Suprapubic skin (tissue), 4 donors: ENCODE measurements around the gene DPYSL5. TPM values are rescaled to one million over a fixed set of nuclear protein-coding genes. Genes with fewer than 3 reads are reported as not detected.

ENCODE experiments used
- DNase-seq, 2 donors: peaks; one replicate each; pipeline ENCODE4 v3.0.0-alpha.2; 2019; ENCODE audit warnings: low spot score in 2 of 2
- H3K27ac ChIP-seq: fragments of 200-600 bp; sonication (generic); one replicate; pipeline ENCODE4 v1.5.1; 2019
- H3K27me3 ChIP-seq: fragments of 200-600 bp; sonication (generic); one replicate; pipeline ENCODE4 v1.5.1; 2019
- H3K36me3 ChIP-seq: fragments of 200-600 bp; sonication (generic); one replicate; pipeline ENCODE4 v1.5.1; 2019
- H3K4me1 ChIP-seq: fragments of 200-600 bp; sonication (generic); one replicate; pipeline ENCODE4 v1.5.1; 2019
- H3K4me3 ChIP-seq: fragments of 200-600 bp; sonication (generic); one replicate; pipeline ENCODE4 v1.5.1; 2019; ENCODE audit warnings: mild to moderate bottlenecking
- H3K9me3 ChIP-seq: fragments of 200-600 bp; sonication (generic); one replicate; pipeline ENCODE4 v1.5.1; 2019
- EP300 ChIP-seq: sonication (generic); formaldehyde crosslinking; IDR thresholded peaks from one replicate; pipeline ENCODE4 v1.6.1; 2017; ENCODE audit warnings: antibody characterized with exemption
- POLR2A ChIP-seq, 2 donors: fragments of 450-650 bp; IDR thresholded peaks; one replicate each; pipeline ENCODE4 v1.6.1; 2017; ENCODE audit warnings: antibody characterized with exemption in 2 of 2, mild to moderate bottlenecking in 2 of 2, moderate library complexity in 2 of 2
- POLR2AphosphoS5 ChIP-seq, 3 donors: sonication (generic); formaldehyde crosslinking; IDR thresholded peaks; one replicate each; pipeline ENCODE4 v1.6.1; 2017; ENCODE audit warnings: antibody characterized with exemption in 3 of 3
- WGBS: methylation state at CpG from one replicate; pipeline ENCODE4 v1.1.5; 2018; 5-methylcytosine and 5-hydroxymethylcytosine counted together
- total RNA-seq, 4 donors: library from RNA; depleted of rRNA; stranded (reverse); fragments of >200 nt; gene quantifications; one replicate each; pipeline ENCODE4 v1.1.0, GENCODE V29; 2016
- TF ChIP-seq, protein P1 (sequence below), 2 donors: fragments of 200-600 bp in 1 of 2; fragments of 450-650 bp in 1 of 2; sonication (generic) in 1 of 2; IDR thresholded peaks; one replicate each; pipeline ENCODE4 v1.5.1; 2016 to 2019; ENCODE audit warnings: antibody characterized with exemption in 2 of 2, mild to moderate bottlenecking in 1 of 2, moderate library complexity in 1 of 2

The DPYSL5 gene
- total RNA-seq, 4 donors from 2014 or later, result not detected

DNA sequence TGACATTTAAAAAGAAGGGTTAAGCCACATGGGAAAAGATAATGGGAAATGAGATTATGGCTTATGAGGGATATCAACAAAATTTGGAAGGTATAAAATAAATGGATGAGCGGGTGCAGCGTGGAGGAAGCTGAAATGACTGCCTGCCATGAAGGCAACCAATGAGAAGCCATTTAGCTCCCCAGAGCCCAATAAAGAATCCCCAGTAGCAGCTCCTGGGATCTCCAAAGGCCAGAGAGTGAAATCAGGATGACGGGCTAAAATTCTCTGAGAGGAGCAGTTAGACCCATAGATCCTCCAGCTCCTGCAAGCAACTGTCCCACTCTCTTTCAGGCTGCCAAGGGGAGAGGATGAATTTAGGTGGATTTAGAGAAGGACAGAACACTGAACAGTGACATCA, 109.6 kb downstream of the DPYSL5 start:
- Histone ChIP-seq H3K4me3 (no peak overlapping the region), H3K9me3 (no peaks in the 10 kb centered on the region), H3K27ac (no peak overlapping the region), H3K27me3 (peaks cover 57% of the 10 kb centered on the region), H3K4me1 (no peaks in the 10 kb centered on the region), H3K36me3 (no peaks in the 10 kb centered on the region)
- TF ChIP-seq POLR2A (IDR thresholded peaks at IDR 0.05) (no peak), POLR2AphosphoS5 (IDR thresholded peaks at IDR 0.05) (no peak)
- TF ChIP-seq, protein P1, sequence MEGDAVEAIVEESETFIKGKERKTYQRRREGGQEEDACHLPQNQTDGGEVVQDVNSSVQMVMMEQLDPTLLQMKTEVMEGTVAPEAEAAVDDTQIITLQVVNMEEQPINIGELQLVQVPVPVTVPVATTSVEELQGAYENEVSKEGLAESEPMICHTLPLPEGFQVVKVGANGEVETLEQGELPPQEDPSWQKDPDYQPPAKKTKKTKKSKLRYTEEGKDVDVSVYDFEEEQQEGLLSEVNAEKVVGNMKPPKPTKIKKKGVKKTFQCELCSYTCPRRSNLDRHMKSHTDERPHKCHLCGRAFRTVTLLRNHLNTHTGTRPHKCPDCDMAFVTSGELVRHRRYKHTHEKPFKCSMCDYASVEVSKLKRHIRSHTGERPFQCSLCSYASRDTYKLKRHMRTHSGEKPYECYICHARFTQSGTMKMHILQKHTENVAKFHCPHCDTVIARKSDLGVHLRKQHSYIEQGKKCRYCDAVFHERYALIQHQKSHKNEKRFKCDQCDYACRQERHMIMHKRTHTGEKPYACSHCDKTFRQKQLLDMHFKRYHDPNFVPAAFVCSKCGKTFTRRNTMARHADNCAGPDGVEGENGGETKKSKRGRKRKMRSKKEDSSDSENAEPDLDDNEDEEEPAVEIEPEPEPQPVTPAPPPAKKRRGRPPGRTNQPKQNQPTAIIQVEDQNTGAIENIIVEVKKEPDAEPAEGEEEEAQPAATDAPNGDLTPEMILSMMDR (IDR thresholded peaks at IDR 0.05), result no peak
- 61% methylated on average over 3 of the region's 3 CpGs for WGBS
- no peak for DNase-seq

DNA sequence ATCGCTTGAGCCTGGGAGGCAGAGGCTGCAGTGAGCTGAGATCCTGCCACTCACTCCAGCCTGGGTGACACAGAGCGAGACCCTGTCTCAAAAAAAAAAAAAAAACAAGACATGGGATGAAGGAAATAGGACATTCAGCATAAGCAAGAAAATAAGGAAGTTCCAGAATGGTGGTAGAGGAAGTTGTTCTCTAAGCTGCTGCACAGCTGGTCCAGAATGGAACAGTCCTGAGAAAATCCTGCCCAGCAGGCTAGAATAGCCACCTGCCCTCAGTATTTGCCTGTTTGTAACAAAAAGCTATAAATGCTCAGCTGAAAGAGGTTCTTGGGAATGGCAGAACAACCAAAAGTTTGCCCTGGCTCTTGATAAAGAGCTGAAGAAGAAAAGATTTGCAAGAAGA, 111.4 kb downstream of the DPYSL5 start:
- TF ChIP-seq POLR2A (IDR thresholded peaks at IDR 0.05), result no peak
- no peak for TF ChIP-seq EP300
- DNase-seq, result no peak
- no peak overlapping the region for H3K4me3 ChIP-seq
- H3K36me3 ChIP-seq, result no peaks in the 10 kb centered on the region
- H3K27ac ChIP-seq, result no peak overlapping the region
- H3K9me3 ChIP-seq, result no peaks in the 10 kb centered on the region
- peaks cover 53% of the 10 kb centered on the region for H3K27me3 ChIP-seq
- no peaks in the 10 kb centered on the region for H3K4me1 ChIP-seq
- 87% methylated on average over 2 of the region's 2 CpGs for WGBS

DNA sequence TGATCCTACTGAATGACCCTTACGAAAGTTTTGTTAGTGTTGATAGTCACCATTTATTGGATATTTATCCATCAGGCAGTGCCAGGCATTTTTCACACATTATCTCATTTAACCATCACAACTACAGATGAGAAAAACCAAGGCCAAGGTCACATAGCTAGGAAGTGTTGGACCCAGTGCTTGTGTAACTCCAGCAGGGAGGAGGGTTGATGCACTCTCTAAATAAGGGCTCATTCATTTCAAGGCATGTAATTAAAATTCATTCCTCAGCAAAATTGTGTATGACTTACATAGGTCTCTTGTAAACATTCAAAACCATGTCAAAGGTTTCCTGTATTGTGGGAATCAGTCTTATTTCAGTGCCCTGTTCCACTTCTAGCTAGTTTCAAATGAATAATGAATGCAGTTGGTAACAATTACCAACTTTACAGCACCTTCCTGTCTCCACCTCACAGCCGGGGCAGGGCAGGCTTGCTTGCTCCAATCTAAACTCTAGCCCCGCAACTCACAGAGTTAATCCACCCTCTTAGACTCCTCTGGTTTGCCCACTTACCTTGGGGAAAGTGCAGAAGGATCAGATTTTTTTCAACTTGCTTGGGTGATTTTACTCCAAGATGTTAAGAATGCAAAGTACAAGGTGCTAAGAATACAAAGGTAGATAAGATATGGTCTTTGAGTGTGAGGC, 116.7 kb downstream of the DPYSL5 start:
- DNase-seq, result no peak
- H3K4me1 ChIP-seq, result peaks cover under 1% of the 10 kb centered on the region
- H3K4me3 ChIP-seq, result no peak overlapping the region
- no peaks in the 10 kb centered on the region for H3K9me3 ChIP-seq
- no peak overlapping the region for H3K27ac ChIP-seq
- H3K36me3 ChIP-seq, result no peaks in the 10 kb centered on the region
- TF ChIP-seq POLR2AphosphoS5 (IDR thresholded peaks at IDR 0.05), result no peak
- TF ChIP-seq EP300, result no peak
- no peak for TF ChIP-seq POLR2A (IDR thresholded peaks at IDR 0.05)
- TF ChIP-seq, protein P1 (IDR thresholded peaks at IDR 0.05), result no peak
- WGBS, result 81% methylated on average over 3 of the region's 3 CpGs
- H3K27me3 ChIP-seq, result peaks cover 11% of the 10 kb centered on the region

DNA sequence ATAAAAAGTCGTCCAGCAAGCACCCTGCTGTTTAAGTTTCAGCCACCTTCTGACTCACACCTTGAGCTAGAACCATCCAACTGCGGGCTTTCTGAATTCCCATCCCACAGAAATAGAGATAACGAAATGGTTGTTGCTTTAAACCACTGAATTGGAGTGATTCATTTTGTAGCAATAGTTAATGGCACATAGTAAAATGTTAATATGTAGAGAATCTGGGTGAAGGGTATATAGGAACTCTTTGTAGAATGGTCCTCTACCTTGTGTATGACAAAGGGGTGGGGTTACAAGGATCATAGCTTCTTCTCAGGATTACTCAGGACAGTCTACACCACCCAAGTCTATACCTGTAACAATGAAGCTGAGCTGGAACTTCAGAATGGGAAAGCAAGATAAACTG, 120.1 kb downstream of the DPYSL5 start:
- 79% methylated on average over 3 of the region's 3 CpGs for WGBS
- TF ChIP-seq POLR2A (IDR thresholded peaks at IDR 0.05), result no peak
- TF ChIP-seq, protein P1 (IDR thresholded peaks at IDR 0.05), result no peak
- no peak for TF ChIP-seq EP300
- TF ChIP-seq POLR2AphosphoS5 (IDR thresholded peaks at IDR 0.05), result no peak

DNA sequence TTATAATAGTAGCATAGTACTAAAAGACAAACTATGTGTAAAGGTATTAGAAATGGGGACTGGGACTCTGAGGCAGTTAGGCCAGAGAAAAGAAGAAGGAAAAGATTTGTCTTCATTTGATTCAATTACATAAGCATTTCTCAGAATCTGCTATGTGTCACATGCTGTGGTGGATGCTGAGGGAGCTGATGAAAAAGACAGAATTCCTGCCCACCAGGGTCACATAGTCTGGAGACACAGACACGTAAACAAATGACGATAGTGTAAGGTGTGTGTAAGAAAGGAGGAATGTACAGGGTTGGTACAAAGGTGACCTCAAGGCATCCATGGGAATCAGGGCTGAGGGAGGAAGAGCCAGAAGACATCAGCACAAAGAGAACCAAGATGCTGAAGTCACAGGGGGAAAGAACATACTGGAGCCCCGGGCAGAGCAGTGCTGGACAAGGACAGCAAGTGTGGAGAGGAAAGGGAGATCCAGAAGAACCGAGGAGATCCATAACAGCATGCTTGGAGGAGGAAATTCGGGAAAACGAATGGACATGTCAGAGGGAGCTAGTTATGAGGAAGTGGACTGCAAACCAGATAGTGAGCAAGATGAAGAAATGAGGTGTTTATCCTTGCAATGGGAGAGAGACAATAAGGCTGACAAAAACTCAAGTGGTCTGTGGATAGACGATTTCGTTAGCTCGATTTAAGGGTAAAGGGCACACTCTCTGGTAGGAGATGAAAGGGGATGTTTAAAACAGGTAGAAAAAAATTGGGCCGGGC, 121.3 kb downstream of the DPYSL5 start:
- peaks cover 32% of the 10 kb centered on the region for H3K4me1 ChIP-seq
- no peaks in the 10 kb centered on the region for H3K9me3 ChIP-seq
- no peak for DNase-seq
- WGBS, result 77% methylated on average over 10 of the region's 10 CpGs
- no peaks in the 10 kb centered on the region for H3K27me3 ChIP-seq
- TF ChIP-seq, protein P1 (IDR thresholded peaks at IDR 0.05), result no peak
- TF ChIP-seq EP300 (no peak), POLR2AphosphoS5 (IDR thresholded peaks at IDR 0.05) (no peak), POLR2A (IDR thresholded peaks at IDR 0.05) (no peak)
- H3K27ac ChIP-seq, result no peak overlapping the region
- H3K4me3 ChIP-seq, result no peak overlapping the region
- H3K36me3 ChIP-seq, result no peaks in the 10 kb centered on the region

More for the DNA sequence above, 120.1 kb downstream of the DPYSL5 start:
- Histone ChIP-seq H3K27ac (no peak overlapping the region), H3K27me3 (no peaks in the 10 kb centered on the region), H3K36me3 (no peaks in the 10 kb centered on the region), H3K9me3 (no peaks in the 10 kb centered on the region), H3K4me1 (peaks cover 30% of the 10 kb centered on the region), H3K4me3 (no peak overlapping the region)
- DNase-seq, result no peak
